Liver (tissue), 9 donors: ENCODE results near the gene ATP13A2. TPM values are rescaled to one million over a fixed set of nuclear protein-coding genes. Genes with fewer than 3 reads are reported as not detected.

Experiments used
- DNase-seq: peaks from one replicate; pipeline ENCODE4 v3.0.0-alpha.2; 2017; ENCODE audit warnings: low spot score
- H3K27ac ChIP-seq, 2 donors: one replicate each; pipeline ENCODE4 v1.7.0; 2013; ENCODE audit warnings: inconsistent platforms in 2 of 2, low read length in 2 of 2, control low read depth in 1 of 2, low read depth in 1 of 2, mild to moderate bottlenecking in 1 of 2
- H3K27me3 ChIP-seq, 4 donors: one replicate each; pipeline versions ENCODE4 v1.6.1 to v1.7.0; 2013; ENCODE audit warnings: low read length in 3 of 4, inconsistent platforms in 1 of 4, mild to moderate bottlenecking in 1 of 4, moderate library complexity in 1 of 4; ENCODE audit not compliant: control insufficient read depth in 4 of 4, insufficient read depth in 4 of 4
- H3K36me3 ChIP-seq, 4 donors: one replicate each; pipeline versions ENCODE4 v1.6.1 to v1.7.0; 2013; ENCODE audit warnings: low read length in 3 of 4, mild to moderate bottlenecking in 3 of 4, low read depth in 1 of 4, moderate library complexity in 1 of 4; ENCODE audit not compliant: control insufficient read depth in 4 of 4, insufficient read depth in 3 of 4
- H3K4me1 ChIP-seq, 4 donors: one replicate each; pipeline versions ENCODE4 v1.6.1 to v1.7.0; 2013; ENCODE audit warnings: low read length in 3 of 4, mild to moderate bottlenecking in 3 of 4, moderate library complexity in 1 of 4; ENCODE audit not compliant: control insufficient read depth in 4 of 4, insufficient read depth in 4 of 4
- H3K4me3 ChIP-seq, 3 donors: one replicate each; pipeline versions ENCODE4 v1.6.1 to v1.7.0; 2013; ENCODE audit warnings: low read length in 3 of 3, control low read depth in 1 of 3, low read depth in 1 of 3, mild to moderate bottlenecking in 1 of 3
- H3K9ac ChIP-seq, 2 donors: one replicate each; pipeline ENCODE4 v1.7.0; 2013; ENCODE audit warnings: low read length in 2 of 2, mild to moderate bottlenecking in 2 of 2, moderate library complexity in 2 of 2, control low read depth in 1 of 2, low read depth in 1 of 2
- H3K9me3 ChIP-seq, 4 donors: one replicate each; pipeline versions ENCODE4 v1.6.1 to v1.7.0; 2013; ENCODE audit warnings: low read length in 3 of 4; ENCODE audit not compliant: control insufficient read depth in 4 of 4
- ATF3 ChIP-seq: IDR thresholded peaks from 2 replicates; pipeline ENCODE4 v1.6.1; 2016; ENCODE audit warnings: antibody characterized with exemption
- EGR1 ChIP-seq, 2 donors: IDR thresholded peaks; 2 replicates each; pipeline ENCODE4 v1.6.1; 2016 to 2018; ENCODE audit warnings: antibody characterized with exemption in 2 of 2, low read depth in 2 of 2
- FOXA1 ChIP-seq: IDR thresholded peaks from 2 replicates; pipeline ENCODE4 v1.6.1; 2016; ENCODE audit warnings: antibody characterized with exemption
- FOXA2 ChIP-seq: IDR thresholded peaks from 2 replicates; pipeline ENCODE4 v1.6.1; 2016; ENCODE audit warnings: antibody characterized with exemption
- GABPA ChIP-seq, 2 donors: IDR thresholded peaks in 1 of 2; conservative IDR thresholded peaks in 1 of 2; 2 replicates each; pipeline ENCODE4 v1.6.1; 2016; ENCODE audit warnings: antibody characterized with exemption in 2 of 2, mild to moderate bottlenecking in 1 of 2, moderate library complexity in 1 of 2
- HNF4A ChIP-seq, 2 donors: conservative IDR thresholded peaks; 2 replicates each; pipeline ENCODE4 v1.6.1; 2016; ENCODE audit warnings: antibody characterized with exemption in 2 of 2, mild to moderate bottlenecking in 2 of 2
- JUND ChIP-seq, 2 donors: IDR thresholded peaks; 2 replicates each; pipeline ENCODE4 v1.6.1; 2016; ENCODE audit warnings: antibody characterized with exemption in 2 of 2
- MAX ChIP-seq: IDR thresholded peaks from 2 replicates; pipeline ENCODE4 v1.6.1; 2016; ENCODE audit warnings: antibody characterized with exemption
- NR2F2 ChIP-seq: IDR thresholded peaks from 2 replicates; pipeline ENCODE4 v1.6.1; 2016; ENCODE audit warnings: antibody characterized with exemption
- RAD21 ChIP-seq, 2 donors: IDR thresholded peaks; 2 replicates each; pipeline ENCODE4 v1.6.1; 2016; ENCODE audit warnings: antibody characterized with exemption in 2 of 2, mild to moderate bottlenecking in 2 of 2
- REST ChIP-seq: IDR thresholded peaks from 2 replicates; pipeline ENCODE4 v1.6.1; 2016; ENCODE audit warnings: antibody characterized with exemption, mild to moderate bottlenecking
- RXRA ChIP-seq, 2 donors: IDR thresholded peaks; 2 replicates each; pipeline ENCODE4 v1.6.1; 2017 to 2018; ENCODE audit warnings: antibody characterized with exemption in 2 of 2, mild to moderate bottlenecking in 1 of 2
- SP1 ChIP-seq: IDR thresholded peaks from 2 replicates; pipeline ENCODE4 v1.6.1; 2018; ENCODE audit warnings: antibody characterized with exemption, mild to moderate bottlenecking
- TAF1 ChIP-seq: conservative IDR thresholded peaks from 2 replicates; pipeline ENCODE4 v1.6.1; 2016; ENCODE audit warnings: antibody characterized with exemption, mild to moderate bottlenecking
- YY1 ChIP-seq: IDR thresholded peaks from 2 replicates; pipeline ENCODE4 v1.6.1; 2016; ENCODE audit warnings: antibody characterized with exemption, mild to moderate bottlenecking
- WGBS: extraction: QIAGEN DNeasy Blood & Tissue Kit; methylation state at CpG from one replicate; pipeline ENCODE4 v1.1.7; 2013; 5-methylcytosine and 5-hydroxymethylcytosine counted together
- polyA plus RNA-seq, 2 donors: library from polyadenylated mRNA; stranded (reverse) in 1 of 2; unstranded in 1 of 2; fragments of 200-250 nt in 1 of 2; fragments of >200 nt in 1 of 2; fragmentation: Nextera tagmentation in 1 of 2; extraction: Ambion mirVana in 1 of 2; gene quantifications; one replicate each; pipeline versions ENCODE4 v1.2.1 to v1.2.3, GENCODE V29; 2013 to 2015
- total RNA-seq, 2 donors: library from RNA; depleted of rRNA; stranded (reverse); fragments of >200 nt; gene quantifications; one replicate each; pipeline ENCODE4 v1.2.3, GENCODE V29; 2014
- TF ChIP-seq, protein P1 (sequence below): fragments of 150-350 bp; IDR thresholded peaks from 2 replicates; pipeline ENCODE4 v1.5.1; 2017; ENCODE audit warnings: improper control_type of control experiment, low read depth, low read length; ENCODE audit not compliant: missing input control
- TF ChIP-seq, protein P2 (sequence below): IDR thresholded peaks from 2 replicates; pipeline ENCODE4 v1.6.1; 2016; ENCODE audit warnings: antibody characterized with exemption
- donor health status: healthy.
- donor health status: healthy.
- donor health status: healthy.
- donor health status: healthy.
- donor health status: healthy.

ATP13A2 gene
- total and polyA plus RNA-seq, 4 donors: 2.4 to 12.2 (median 8.1) TPM

DNA sequence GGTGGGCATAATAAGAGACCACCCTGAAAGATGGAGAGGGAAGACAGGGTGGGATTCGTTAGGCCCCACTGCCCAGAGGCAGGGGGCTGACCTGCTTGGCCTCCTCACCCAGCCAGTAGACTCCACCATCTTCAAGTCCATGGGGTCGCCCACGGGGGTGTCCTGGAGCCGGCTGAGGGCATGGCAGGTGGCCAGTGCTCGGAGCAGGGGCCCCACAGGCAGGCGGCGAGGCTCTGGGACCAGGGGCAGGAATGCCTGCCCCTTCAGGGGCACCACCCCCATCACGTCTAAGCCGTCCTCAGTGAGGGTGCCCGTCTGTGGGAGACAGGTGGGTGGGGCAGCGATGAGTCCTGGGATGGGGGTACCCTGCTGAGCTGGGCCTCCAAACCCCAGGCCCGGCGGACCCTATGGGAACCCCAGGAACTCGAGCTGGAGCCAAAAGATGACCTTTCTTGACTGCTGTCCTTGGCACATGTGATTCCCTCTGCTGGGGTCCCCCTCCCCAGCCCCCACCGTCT lies 18.1 kb downstream of the ATP13A2 start:
- TF ChIP-seq RXRA (IDR thresholded peaks at IDR 0.05) (no peak), MAX (no peak), ATF3 (no peak), JUND (IDR thresholded peaks at IDR 0.05) (no peak), RAD21 (IDR thresholded peaks at IDR 0.05) (no peak), HNF4A (conservative IDR thresholded peaks at IDR 0.05) (no peak), EGR1 (IDR thresholded peaks at IDR 0.05; ENCODE audit: low read depth in 2 of 2) (no peak), FOXA1 (no peak), REST (no peak), GABPA (IDR thresholded peaks at IDR 0.05 in 1 of 2, conservative IDR thresholded peaks at IDR 0.05 in 1 of 2) (no peak), TAF1 (no peak), FOXA2 (no peak), SP1 (no peak), NR2F2 (no peak), YY1 (no peak)
- TF ChIP-seq, protein P1, sequence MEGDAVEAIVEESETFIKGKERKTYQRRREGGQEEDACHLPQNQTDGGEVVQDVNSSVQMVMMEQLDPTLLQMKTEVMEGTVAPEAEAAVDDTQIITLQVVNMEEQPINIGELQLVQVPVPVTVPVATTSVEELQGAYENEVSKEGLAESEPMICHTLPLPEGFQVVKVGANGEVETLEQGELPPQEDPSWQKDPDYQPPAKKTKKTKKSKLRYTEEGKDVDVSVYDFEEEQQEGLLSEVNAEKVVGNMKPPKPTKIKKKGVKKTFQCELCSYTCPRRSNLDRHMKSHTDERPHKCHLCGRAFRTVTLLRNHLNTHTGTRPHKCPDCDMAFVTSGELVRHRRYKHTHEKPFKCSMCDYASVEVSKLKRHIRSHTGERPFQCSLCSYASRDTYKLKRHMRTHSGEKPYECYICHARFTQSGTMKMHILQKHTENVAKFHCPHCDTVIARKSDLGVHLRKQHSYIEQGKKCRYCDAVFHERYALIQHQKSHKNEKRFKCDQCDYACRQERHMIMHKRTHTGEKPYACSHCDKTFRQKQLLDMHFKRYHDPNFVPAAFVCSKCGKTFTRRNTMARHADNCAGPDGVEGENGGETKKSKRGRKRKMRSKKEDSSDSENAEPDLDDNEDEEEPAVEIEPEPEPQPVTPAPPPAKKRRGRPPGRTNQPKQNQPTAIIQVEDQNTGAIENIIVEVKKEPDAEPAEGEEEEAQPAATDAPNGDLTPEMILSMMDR: no peak
- TF ChIP-seq, protein P2, sequence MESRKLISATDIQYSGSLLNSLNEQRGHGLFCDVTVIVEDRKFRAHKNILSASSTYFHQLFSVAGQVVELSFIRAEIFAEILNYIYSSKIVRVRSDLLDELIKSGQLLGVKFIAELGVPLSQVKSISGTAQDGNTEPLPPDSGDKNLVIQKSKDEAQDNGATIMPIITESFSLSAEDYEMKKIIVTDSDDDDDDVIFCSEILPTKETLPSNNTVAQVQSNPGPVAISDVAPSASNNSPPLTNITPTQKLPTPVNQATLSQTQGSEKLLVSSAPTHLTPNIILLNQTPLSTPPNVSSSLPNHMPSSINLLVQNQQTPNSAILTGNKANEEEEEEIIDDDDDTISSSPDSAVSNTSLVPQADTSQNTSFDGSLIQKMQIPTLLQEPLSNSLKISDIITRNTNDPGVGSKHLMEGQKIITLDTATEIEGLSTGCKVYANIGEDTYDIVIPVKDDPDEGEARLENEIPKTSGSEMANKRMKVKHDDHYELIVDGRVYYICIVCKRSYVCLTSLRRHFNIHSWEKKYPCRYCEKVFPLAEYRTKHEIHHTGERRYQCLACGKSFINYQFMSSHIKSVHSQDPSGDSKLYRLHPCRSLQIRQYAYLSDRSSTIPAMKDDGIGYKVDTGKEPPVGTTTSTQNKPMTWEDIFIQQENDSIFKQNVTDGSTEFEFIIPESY: no peak
- 95% methylated on average over 15 of the region's 15 CpGs for WGBS
- no peak for DNase-seq

More for the DNA sequence above, 18.1 kb downstream of the ATP13A2 start:
- H3K9ac ChIP-seq: no peak overlapping the region
- H3K4me3 ChIP-seq: no peak overlapping the region
- no peak overlapping the region for H3K27ac ChIP-seq
- H3K36me3 ChIP-seq: peaks cover 2 to 18% (median 5%) of the 10 kb centered on the region in 4 donors
- H3K4me1 ChIP-seq: no peaks in the 10 kb centered on the region
- H3K9me3 ChIP-seq: no peaks in the 10 kb centered on the region
- H3K27me3 ChIP-seq: no peaks in the 10 kb centered on the region
